Rectal smooth muscle tissue (tissue), 1 donor: ENCODE data around the gene PDCD6IP.

Source experiments
- H3K27ac ChIP-seq: one replicate; pipeline ENCODE4 v1.7.0; 2013; ENCODE audit warnings: low read depth, low read length, inconsistent platforms
- H3K27me3 ChIP-seq: one replicate; pipeline ENCODE4 v1.7.0; 2013; ENCODE audit warnings: low read length; ENCODE audit not compliant: control insufficient read depth, insufficient read depth
- H3K36me3 ChIP-seq: one replicate; pipeline ENCODE4 v1.7.0; 2013; ENCODE audit warnings: low read length; ENCODE audit not compliant: control insufficient read depth, insufficient read depth
- H3K4me1 ChIP-seq: one replicate; pipeline ENCODE4 v1.7.0; 2013; ENCODE audit warnings: low read length; ENCODE audit not compliant: control insufficient read depth, insufficient read depth
- H3K4me3 ChIP-seq: one replicate; pipeline ENCODE4 v1.7.0; 2013; ENCODE audit warnings: low read length
- H3K9ac ChIP-seq: one replicate; pipeline ENCODE4 v1.7.0; 2013; ENCODE audit warnings: low read length

The PDCD6IP gene

GRCh38 chr3:33865133-33865532 lies 66.7 kb downstream of the PDCD6IP start:
- H3K36me3 ChIP-seq: peaks cover 5% of the 10 kb centered on the region
- H3K27ac ChIP-seq: no peak overlapping the region
- no peak overlapping the region for H3K4me3 ChIP-seq
- H3K27me3 ChIP-seq: no peaks in the 10 kb centered on the region
- H3K4me1 ChIP-seq: no peaks in the 10 kb centered on the region
- H3K9ac ChIP-seq: no peak overlapping the region

- Histone ChIP-seq H3K27me3 (no peaks in the 10 kb centered on the region), H3K4me3 (no peak overlapping the region), H3K4me1 (no peaks in the 10 kb centered on the region), H3K9ac (no peak overlapping the region), H3K27ac (no peak overlapping the region), H3K36me3 (peaks cover 5% of the 10 kb centered on the region)
These were observed 69.9 kb downstream of the PDCD6IP start for GRCh38 chr3:33868309-33868708.

- Histone ChIP-seq H3K27me3 (no peaks in the 10 kb centered on the region), H3K9ac (no peak overlapping the region), H3K4me3 (no peak overlapping the region), H3K36me3 (peaks cover 2% of the 10 kb centered on the region), H3K4me1 (no peaks in the 10 kb centered on the region), H3K27ac (no peak overlapping the region)
These were observed 71.5 kb downstream of the PDCD6IP start for GRCh38 chr3:33869977-33870376.

- Histone ChIP-seq H3K9ac (no peak overlapping the region), H3K27me3 (no peaks in the 10 kb centered on the region), H3K4me3 (no peak overlapping the region), H3K4me1 (no peaks in the 10 kb centered on the region), H3K27ac (no peak overlapping the region), H3K36me3 (no peaks in the 10 kb centered on the region)
These were observed 76.4 kb downstream of the PDCD6IP start for GRCh38 chr3:33874815-33875214.

- Histone ChIP-seq H3K9ac (no peak overlapping the region), H3K36me3 (no peaks in the 10 kb centered on the region), H3K4me1 (no peaks in the 10 kb centered on the region), H3K4me3 (no peak overlapping the region), H3K27ac (no peak overlapping the region), H3K27me3 (no peaks in the 10 kb centered on the region)
These were observed 77.2 kb downstream of the PDCD6IP start for GRCh38 chr3:33875680-33876079.

- H3K27me3 ChIP-seq: no peaks in the 10 kb centered on the region
- no peaks in the 10 kb centered on the region for H3K36me3 ChIP-seq
These were observed 78.8 kb downstream of the PDCD6IP start for GRCh38 chr3:33877187-33877586.

GRCh38 chr3:33879540-33879939 lies 81.1 kb downstream of the PDCD6IP start:
- no peak overlapping the region for H3K4me3 ChIP-seq
- no peak overlapping the region for H3K9ac ChIP-seq
- peaks cover 5% of the 10 kb centered on the region for H3K4me1 ChIP-seq
- H3K27me3 ChIP-seq: no peaks in the 10 kb centered on the region
- no peak overlapping the region for H3K27ac ChIP-seq
- H3K36me3 ChIP-seq: no peaks in the 10 kb centered on the region

More at GRCh38 chr3:33877187-33877586, 78.8 kb downstream of the PDCD6IP start:
- H3K9ac ChIP-seq: no peak overlapping the region
- H3K27ac ChIP-seq: no peak overlapping the region
- H3K4me3 ChIP-seq: no peak overlapping the region
- H3K4me1 ChIP-seq: no peaks in the 10 kb centered on the region

- no peak overlapping the region for H3K27ac ChIP-seq
- no peaks in the 10 kb centered on the region for H3K27me3 ChIP-seq
- H3K4me1 ChIP-seq: peaks cover 5% of the 10 kb centered on the region
These were observed 83.0 kb downstream of the PDCD6IP start for GRCh38 chr3:33881156-33882064.

GRCh38 chr3:33882296-33882695 lies 83.9 kb downstream of the PDCD6IP start:
- Histone ChIP-seq H3K27ac (no peak overlapping the region), H3K9ac (no peak overlapping the region), H3K36me3 (no peaks in the 10 kb centered on the region), H3K4me3 (no peak overlapping the region), H3K4me1 (peaks cover 5% of the 10 kb centered on the region), H3K27me3 (no peaks in the 10 kb centered on the region)

More at GRCh38 chr3:33881156-33882064, 83.0 kb downstream of the PDCD6IP start:
- Histone ChIP-seq H3K4me3 (no peak overlapping the region), H3K9ac (no peak overlapping the region), H3K36me3 (no peaks in the 10 kb centered on the region)

GRCh38 chr3:33883538-33883950 lies 85.1 kb downstream of the PDCD6IP start:
- Histone ChIP-seq H3K4me3 (peak overlapping the region; percentile 7), H3K36me3 (no peaks in the 10 kb centered on the region), H3K9ac (no peak overlapping the region), H3K4me1 (peaks cover 5% of the 10 kb centered on the region), H3K27me3 (no peaks in the 10 kb centered on the region), H3K27ac (no peak overlapping the region)

- H3K27ac ChIP-seq: no peak overlapping the region
- H3K4me1 ChIP-seq: peaks cover 5% of the 10 kb centered on the region
- no peaks in the 10 kb centered on the region for H3K27me3 ChIP-seq
- no peak overlapping the region for H3K9ac ChIP-seq
- H3K36me3 ChIP-seq: no peaks in the 10 kb centered on the region
- peak overlapping the region; percentile 7 for H3K4me3 ChIP-seq
These were observed 85.6 kb downstream of the PDCD6IP start for GRCh38 chr3:33883951-33884561.

GRCh38 chr3:33884701-33885100 lies 86.3 kb downstream of the PDCD6IP start:
- Histone ChIP-seq H3K36me3 (no peaks in the 10 kb centered on the region), H3K4me1 (peaks cover 5% of the 10 kb centered on the region), H3K27me3 (no peaks in the 10 kb centered on the region), H3K27ac (no peak overlapping the region), H3K4me3 (no peak overlapping the region), H3K9ac (no peak overlapping the region)
